ENCODE measurements around the gene CHD6. TPM values are rescaled to one million over a fixed set of nuclear protein-coding genes. Genes with fewer than 3 reads are reported as not detected.

Gene CHD6
- total RNA-seq, 6 experiments from 2014 or later = 24.7 to 28.9 (median 27.1) TPM

- Mint-ChIP-seq H3K4me3 (no peak overlapping the region), H3K27ac (no peak overlapping the region), H3K36me3 (ENCODE audit: low read depth) (peaks cover 24% of the 10 kb centered on the region), H3K27me3 (ENCODE audit: insufficient read depth) (no peaks in the 10 kb centered on the region), H3K9me3 (no peaks in the 10 kb centered on the region), H3K4me1 (ENCODE audit: low read depth) (peaks cover 11% of the 10 kb centered on the region)
- no peak for TF ChIP-seq CTCF (IDR thresholded peaks at IDR 0.05)
- DNase-seq = no peak
These were observed 104.3 kb downstream of the CHD6 start for GRCh38 chr20:41513829-41514228.

- Mint-ChIP-seq H3K27ac (no peak overlapping the region), H3K27me3 (ENCODE audit: insufficient read depth) (no peaks in the 10 kb centered on the region), H3K4me1 (ENCODE audit: low read depth) (peaks cover 11% of the 10 kb centered on the region), H3K36me3 (ENCODE audit: low read depth) (peaks cover 24% of the 10 kb centered on the region), H3K9me3 (no peaks in the 10 kb centered on the region), H3K4me3 (no peak overlapping the region)
- DNase-seq = no peak
- no peak for TF ChIP-seq CTCF (IDR thresholded peaks at IDR 0.05)
These were observed 105.6 kb downstream of the CHD6 start for GRCh38 chr20:41512624-41513023.

GRCh38 chr20:41510847-41511450 lies 107.2 kb downstream of the CHD6 start:
- Mint-ChIP-seq H3K4me3 (no peak overlapping the region), H3K9me3 (no peaks in the 10 kb centered on the region), H3K27me3 (ENCODE audit: insufficient read depth) (no peaks in the 10 kb centered on the region), H3K4me1 (ENCODE audit: low read depth) (peaks cover 18% of the 10 kb centered on the region), H3K27ac (no peak overlapping the region), H3K36me3 (ENCODE audit: low read depth) (peaks cover 34% of the 10 kb centered on the region)
- no peak for DNase-seq
- no peak for TF ChIP-seq CTCF (IDR thresholded peaks at IDR 0.05)

GRCh38 chr20:41510224-41510623 lies 108.0 kb downstream of the CHD6 start:
- Mint-ChIP-seq H3K27ac (no peak overlapping the region), H3K9me3 (no peaks in the 10 kb centered on the region), H3K27me3 (ENCODE audit: insufficient read depth) (no peaks in the 10 kb centered on the region), H3K4me3 (no peak overlapping the region), H3K4me1 (ENCODE audit: low read depth) (peaks cover 22% of the 10 kb centered on the region), H3K36me3 (ENCODE audit: low read depth) (peaks cover 41% of the 10 kb centered on the region)
- no peak for DNase-seq
- TF ChIP-seq CTCF (IDR thresholded peaks at IDR 0.05) = no peak

- no peaks in the 10 kb centered on the region for H3K27me3 Mint-ChIP-seq (ENCODE audit: insufficient read depth)
- no peaks in the 10 kb centered on the region for H3K9me3 Mint-ChIP-seq
- no peak for DNase-seq
- H3K4me1 Mint-ChIP-seq (ENCODE audit: low read depth) = peaks cover 22% of the 10 kb centered on the region
- no peak for TF ChIP-seq CTCF (IDR thresholded peaks at IDR 0.05)
- H3K4me3 Mint-ChIP-seq = no peak overlapping the region
- peaks cover 44% of the 10 kb centered on the region for H3K36me3 Mint-ChIP-seq (ENCODE audit: low read depth)
- no peak overlapping the region for H3K27ac Mint-ChIP-seq
These were observed 108.6 kb downstream of the CHD6 start for GRCh38 chr20:41509316-41510200.

All from HFFc6 (cell line).